GM23248 (cell line): ENCODE data around the gene GRK2. TPM values are rescaled to one million over a fixed set of nuclear protein-coding genes. Genes with fewer than 3 reads are reported as not detected.

ENCODE experiments used
- DNase-seq: peaks from one replicate; pipeline ENCODE4 v3.0.0-alpha.2; 2015
- H2AFZ ChIP-seq: fragments of 200-600 bp; sonication (generic); 2 replicates; pipeline ENCODE4 v1.6.1; 2016; ENCODE audit warnings: antibody characterized with exemption
- H3F3A ChIP-seq: fragments of 200-600 bp; sonication (generic); 2 replicates; pipeline ENCODE4 v1.6.1; 2016; ENCODE audit warnings: mild to moderate bottlenecking, antibody characterized with exemption, mixed run types; ENCODE audit not compliant: insufficient read depth
- H3K27ac ChIP-seq: fragments of 200-600 bp; sonication (generic); 2 replicates; pipeline ENCODE4 v1.5.1; 2016; ENCODE audit warnings: mild to moderate bottlenecking
- H3K27me3 ChIP-seq: fragments of 200-600 bp; sonication (generic); replicated peaks from 2 replicates; pipeline ENCODE4 v1.6.1; 2016; ENCODE audit warnings: mild to moderate bottlenecking; ENCODE audit not compliant: insufficient read depth
- H3K36me3 ChIP-seq: fragments of 200-600 bp; sonication (generic); 2 replicates; pipeline ENCODE4 v1.6.1; 2016; ENCODE audit warnings: low read depth, mild to moderate bottlenecking
- H3K4me1 ChIP-seq: fragments of 200-600 bp; sonication (generic); 2 replicates; pipeline ENCODE4 v1.6.1; 2016; ENCODE audit warnings: mild to moderate bottlenecking; ENCODE audit not compliant: insufficient read depth
- H3K4me2 ChIP-seq: fragments of 200-600 bp; sonication (generic); one replicate; pipeline ENCODE4 v1.6.1; 2016; ENCODE audit warnings: mild to moderate bottlenecking; ENCODE audit not compliant: unreplicated experiment
- H3K4me3 ChIP-seq: fragments of 200-600 bp; sonication (generic); 2 replicates; pipeline ENCODE4 v1.5.1; 2016; ENCODE audit warnings: mild to moderate bottlenecking
- H3K79me2 ChIP-seq: fragments of 200-600 bp; sonication (generic); 2 replicates; pipeline ENCODE4 v1.6.1; 2016; ENCODE audit warnings: mild to moderate bottlenecking; ENCODE audit not compliant: insufficient read depth
- H3K9ac ChIP-seq: fragments of 200-600 bp; sonication (generic); 2 replicates; pipeline ENCODE4 v1.6.1; 2016; ENCODE audit warnings: mild to moderate bottlenecking
- H3K9me2 ChIP-seq: fragments of 200-600 bp; sonication (generic); 2 replicates; pipeline ENCODE4 v1.6.1; 2016; ENCODE audit warnings: mixed run types, mild to moderate bottlenecking, moderate library complexity; ENCODE audit not compliant: insufficient read depth
- H3K9me3 ChIP-seq: fragments of 200-600 bp; sonication (generic); one replicate; pipeline ENCODE4 v1.6.1; 2017; ENCODE audit warnings: low read depth
- H4K20me1 ChIP-seq: fragments of 200-600 bp; sonication (generic); 2 replicates; pipeline ENCODE4 v1.6.0; 2016; ENCODE audit not compliant: insufficient read depth
- EZH2 ChIP-seq: fragments of 200-600 bp; sonication (generic); IDR thresholded peaks from 2 replicates; pipeline ENCODE4 v1.6.1; 2018; ENCODE audit warnings: antibody characterized with exemption, mild to moderate bottlenecking; ENCODE audit not compliant: insufficient read depth, poor library complexity, severe bottlenecking
- EZH2phosphoT487 ChIP-seq: fragments of 200-600 bp; sonication (generic); IDR thresholded peaks from 2 replicates; pipeline ENCODE4 v1.6.1; 2018; ENCODE audit warnings: antibody characterized with exemption, moderate library complexity, mild to moderate bottlenecking, low read depth; ENCODE audit not compliant: insufficient read depth
- WGBS, 2 experiments: methylation state at CpG; one replicate each; pipeline ENCODE4 v1.1.6; 2015 to 2017; ENCODE audit warnings: low lambda C conversion rate in 2 of 2, low coverage in 1 of 2; ENCODE audit errors: missing lambda C conversion rate in 2 of 2; 5-methylcytosine and 5-hydroxymethylcytosine counted together
- in situ Hi-C: fragments of 300-500 bp; cut with MboI; formaldehyde crosslinking; loops from 2 replicates; pipeline ENCODE4 v1.15.0; 2020
- polyA plus RNA-seq: library from polyadenylated mRNA; unstranded; fragments of >200 nt; fragmentation: Nextera tagmentation; extraction: Ambion mirVana; gene quantifications from 2 replicates; pipeline ENCODE4 v1.2.1, GENCODE V29; 2016
- total RNA-seq: library from RNA; depleted of rRNA; stranded (reverse); fragments of >200 nt; shearing (Covaris generic); gene quantifications from 2 replicates; pipeline ENCODE4 v1.2.3, GENCODE V29; 2014

The GRK2 gene
- total and polyA plus RNA-seq, 2 experiments from 2014 or later: 7.8 to 43.0 TPM

- Histone ChIP-seq H3K4me3 (no peak overlapping the region), H3K36me3 (no peaks in the 10 kb centered on the region; the same call in 1 of the 2 replicates), H3K9me2 (no peaks in the 10 kb centered on the region), H3F3A (peaks cover 9% of the 10 kb centered on the region; the same call in 1 of the 2 replicates), H2AFZ (no peak overlapping the region), H3K4me2 (no peak overlapping the region), H3K27ac (no peak overlapping the region), H3K27me3 (no peaks in the 10 kb centered on the region), H4K20me1 (no peaks in the 10 kb centered on the region), H3K9me3 (no peaks in the 10 kb centered on the region), H3K79me2 (peaks cover 38% of the 10 kb centered on the region), H3K9ac (no peak overlapping the region), H3K4me1 (peaks cover 13% of the 10 kb centered on the region)
- no peak for DNase-seq
- TF ChIP-seq EZH2phosphoT487 (no peak), EZH2 (no peak)
- WGBS, 2 experiments: 82 to 84% methylated on average over 13 of the region's 13 CpGs
- in situ Hi-C loops: no loop called here
Observed at GRCh38 chr11:67280341-67280787, 14.1 kb downstream of the GRK2 start.

GRCh38 chr11:67280788-67281551 lies 14.7 kb downstream of the GRK2 start:
- H3K4me1 ChIP-seq: peaks cover 13% of the 10 kb centered on the region
- DNase-seq: no peak
- H4K20me1 ChIP-seq: no peaks in the 10 kb centered on the region
- no peaks in the 10 kb centered on the region for H3K9me3 ChIP-seq
- H3K9me2 ChIP-seq: no peaks in the 10 kb centered on the region
- peaks cover 32% of the 10 kb centered on the region for H3K79me2 ChIP-seq
- in situ Hi-C loops: no loop called here
- no peak overlapping the region for H2AFZ ChIP-seq
- peaks cover 9% of the 10 kb centered on the region; the same call in 1 of the 2 replicates for H3F3A ChIP-seq
- H3K36me3 ChIP-seq: no peaks in the 10 kb centered on the region; the same call in 1 of the 2 replicates
- no peak overlapping the region for H3K4me3 ChIP-seq
- no peaks in the 10 kb centered on the region for H3K27me3 ChIP-seq
- no peak overlapping the region for H3K27ac ChIP-seq
- 92 to 94% methylated on average over 22 to 31 of the region's 31 CpGs for WGBS, 2 experiments
- no peak for TF ChIP-seq EZH2
- H3K9ac ChIP-seq: no peak overlapping the region
- no peak overlapping the region for H3K4me2 ChIP-seq

- Histone ChIP-seq H3K79me2 (peaks cover 25% of the 10 kb centered on the region), H3K36me3 (no peaks in the 10 kb centered on the region; the same call in 1 of the 2 replicates), H3K4me2 (no peak overlapping the region), H2AFZ (no peak overlapping the region), H3K27me3 (no peaks in the 10 kb centered on the region), H3K9me3 (no peaks in the 10 kb centered on the region), H3F3A (peaks cover 6% of the 10 kb centered on the region; the same call in 1 of the 2 replicates), H3K4me3 (no peak overlapping the region), H3K9ac (no peak overlapping the region), H3K4me1 (peaks cover 13% of the 10 kb centered on the region), H3K27ac (no peak overlapping the region), H4K20me1 (no peaks in the 10 kb centered on the region), H3K9me2 (no peaks in the 10 kb centered on the region)
- WGBS, 2 experiments: 86 to 94% methylated on average over 14 to 27 of the region's 27 CpGs
- DNase-seq: no peak
- TF ChIP-seq EZH2 (no peak), EZH2phosphoT487 (no peak)
- in situ Hi-C loops: no loop called here
Observed at GRCh38 chr11:67281552-67282150, 15.4 kb downstream of the GRK2 start.

GRCh38 chr11:67282155-67282875 lies 16.0 kb downstream of the GRK2 start:
- TF ChIP-seq EZH2phosphoT487 (no peak), EZH2 (no peak)
- Histone ChIP-seq H3K9me2 (no peaks in the 10 kb centered on the region), H3K4me2 (no peak overlapping the region), H3K27me3 (no peaks in the 10 kb centered on the region), H3K4me3 (no peak overlapping the region), H3K9ac (no peak overlapping the region), H4K20me1 (no peaks in the 10 kb centered on the region), H3K36me3 (no peaks in the 10 kb centered on the region; the same call in 1 of the 2 replicates), H2AFZ (no peak overlapping the region), H3K9me3 (no peaks in the 10 kb centered on the region), H3K4me1 (peaks cover 6% of the 10 kb centered on the region), H3F3A (peaks cover 3% of the 10 kb centered on the region; the same call in 1 of the 2 replicates), H3K27ac (no peak overlapping the region), H3K79me2 (peaks cover 19% of the 10 kb centered on the region)
- no peak for DNase-seq
- WGBS, 2 experiments: 96 to 99% methylated on average over 15 to 20 of the region's 20 CpGs
- in situ Hi-C loops: no loop called here
